Adrenal gland (tissue), 5 donors: ENCODE data around the gene OSGEPL1.

Experiments used
- POLR2A ChIP-seq, 2 donors: fragments of 450-650 bp; IDR thresholded peaks; one replicate each; pipeline ENCODE4 v1.6.1; 2017; ENCODE audit warnings: antibody characterized with exemption in 2 of 2, mild to moderate bottlenecking in 2 of 2, moderate library complexity in 1 of 2
- TF ChIP-seq, protein P1 (sequence below), 6 experiments: fragments of 450-650 bp in 4 of 6; fragments of 200-600 bp in 2 of 6; sonication (generic) in 1 of 6; IDR thresholded peaks; 1 replicate in 5 of 6; 2 replicates in 1 of 6; pipeline versions ENCODE4 v1.5.1 to v1.8.0; 2016 to 2021; ENCODE audit warnings: antibody characterized with exemption in 6 of 6, mild to moderate bottlenecking in 2 of 6, moderate library complexity in 1 of 6
- donor health status: DM: no; HTN: no; CAD: no.

DNA sequence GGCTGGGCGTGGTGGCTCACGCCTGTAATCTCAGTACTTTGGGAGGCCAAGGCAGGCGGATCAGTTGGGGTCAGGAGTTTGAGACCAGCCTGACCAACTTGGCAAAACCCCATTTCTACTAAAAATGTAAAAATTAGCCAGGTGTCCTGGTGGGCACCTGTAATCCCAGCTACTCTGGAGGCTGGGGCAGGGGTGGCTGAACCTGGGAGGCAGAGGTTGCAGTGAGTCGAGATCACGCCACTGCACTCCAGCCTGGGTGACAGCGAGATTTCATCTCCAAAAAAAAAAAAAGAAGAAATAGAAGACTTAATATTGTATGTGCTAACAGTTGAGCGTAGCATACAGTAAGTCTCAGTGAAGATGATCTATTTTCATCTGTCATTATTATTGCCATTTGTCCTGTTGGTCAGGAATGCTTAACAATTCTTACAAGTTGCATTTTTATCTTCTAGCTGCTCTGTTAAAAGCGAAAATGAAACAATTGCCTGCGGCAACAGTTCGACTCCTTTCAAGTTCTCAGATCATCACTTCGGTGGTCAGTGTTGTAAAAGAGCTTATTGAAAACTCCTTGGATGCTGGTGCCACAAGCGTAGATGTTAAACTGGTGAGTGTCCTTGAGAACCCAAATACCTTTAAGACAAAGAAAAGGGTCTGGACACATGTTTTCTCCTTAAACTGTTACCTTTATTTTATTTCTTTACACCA is 28.9 kb upstream of the OSGEPL1 start:
- TF ChIP-seq, protein P1, sequence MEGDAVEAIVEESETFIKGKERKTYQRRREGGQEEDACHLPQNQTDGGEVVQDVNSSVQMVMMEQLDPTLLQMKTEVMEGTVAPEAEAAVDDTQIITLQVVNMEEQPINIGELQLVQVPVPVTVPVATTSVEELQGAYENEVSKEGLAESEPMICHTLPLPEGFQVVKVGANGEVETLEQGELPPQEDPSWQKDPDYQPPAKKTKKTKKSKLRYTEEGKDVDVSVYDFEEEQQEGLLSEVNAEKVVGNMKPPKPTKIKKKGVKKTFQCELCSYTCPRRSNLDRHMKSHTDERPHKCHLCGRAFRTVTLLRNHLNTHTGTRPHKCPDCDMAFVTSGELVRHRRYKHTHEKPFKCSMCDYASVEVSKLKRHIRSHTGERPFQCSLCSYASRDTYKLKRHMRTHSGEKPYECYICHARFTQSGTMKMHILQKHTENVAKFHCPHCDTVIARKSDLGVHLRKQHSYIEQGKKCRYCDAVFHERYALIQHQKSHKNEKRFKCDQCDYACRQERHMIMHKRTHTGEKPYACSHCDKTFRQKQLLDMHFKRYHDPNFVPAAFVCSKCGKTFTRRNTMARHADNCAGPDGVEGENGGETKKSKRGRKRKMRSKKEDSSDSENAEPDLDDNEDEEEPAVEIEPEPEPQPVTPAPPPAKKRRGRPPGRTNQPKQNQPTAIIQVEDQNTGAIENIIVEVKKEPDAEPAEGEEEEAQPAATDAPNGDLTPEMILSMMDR (IDR thresholded peaks at IDR 0.05) = no peak
- TF ChIP-seq POLR2A (IDR thresholded peaks at IDR 0.05) = no peak
